Measurements from ENCODE around the gene METTL27.
A peak's percentile ranks its signal among the peaks of the same experiment; 100 is the strongest.
"Not testable (repeated sequence)": the region's sequence is repeated elsewhere in the genome, so short reads cannot be mapped to it uniquely, and the experiment has no call there.

Gene METTL27

DNA sequence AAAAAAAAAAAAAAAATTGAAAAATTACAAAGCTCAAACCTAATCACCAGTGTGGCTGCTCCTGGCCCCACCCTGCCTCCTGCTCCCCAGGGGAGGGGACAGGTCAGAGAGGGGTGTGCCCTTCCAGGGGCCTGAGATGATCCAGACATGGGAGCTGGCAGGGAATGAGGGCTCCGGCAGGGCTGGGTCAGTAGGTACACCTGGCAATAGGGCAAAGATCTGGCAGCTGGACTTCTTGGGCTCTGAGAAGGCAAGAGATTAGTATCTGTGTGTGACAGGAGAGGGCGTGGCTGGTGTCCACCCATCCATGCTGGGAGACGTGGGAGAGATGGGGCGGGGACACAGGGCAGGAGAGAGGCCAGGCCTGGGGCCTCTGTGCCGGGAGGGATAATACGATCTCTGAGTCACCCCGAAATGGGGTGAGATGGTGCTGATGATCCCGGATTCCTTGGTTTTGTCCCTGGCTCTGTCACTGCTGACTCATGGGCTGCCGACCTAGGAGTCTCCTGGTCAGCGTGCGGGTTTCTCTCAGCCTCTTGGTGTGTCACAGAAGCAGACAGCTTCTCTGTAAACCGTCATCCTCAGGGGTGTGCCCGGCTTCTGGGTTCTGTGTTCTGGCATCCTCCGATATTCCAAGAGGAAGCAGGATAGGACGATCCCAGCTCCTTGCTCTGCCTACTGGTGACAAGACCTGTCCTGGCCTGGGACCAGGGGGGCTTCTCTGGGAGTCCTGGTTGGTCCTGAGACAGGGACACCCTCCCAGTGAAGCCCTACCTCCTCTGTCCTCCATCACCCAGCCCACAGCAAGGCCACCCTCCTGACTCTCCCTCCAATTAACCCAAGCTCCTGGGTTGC, 19.8 kb downstream of the METTL27 start:
- no peak for DNase-seq

DNA sequence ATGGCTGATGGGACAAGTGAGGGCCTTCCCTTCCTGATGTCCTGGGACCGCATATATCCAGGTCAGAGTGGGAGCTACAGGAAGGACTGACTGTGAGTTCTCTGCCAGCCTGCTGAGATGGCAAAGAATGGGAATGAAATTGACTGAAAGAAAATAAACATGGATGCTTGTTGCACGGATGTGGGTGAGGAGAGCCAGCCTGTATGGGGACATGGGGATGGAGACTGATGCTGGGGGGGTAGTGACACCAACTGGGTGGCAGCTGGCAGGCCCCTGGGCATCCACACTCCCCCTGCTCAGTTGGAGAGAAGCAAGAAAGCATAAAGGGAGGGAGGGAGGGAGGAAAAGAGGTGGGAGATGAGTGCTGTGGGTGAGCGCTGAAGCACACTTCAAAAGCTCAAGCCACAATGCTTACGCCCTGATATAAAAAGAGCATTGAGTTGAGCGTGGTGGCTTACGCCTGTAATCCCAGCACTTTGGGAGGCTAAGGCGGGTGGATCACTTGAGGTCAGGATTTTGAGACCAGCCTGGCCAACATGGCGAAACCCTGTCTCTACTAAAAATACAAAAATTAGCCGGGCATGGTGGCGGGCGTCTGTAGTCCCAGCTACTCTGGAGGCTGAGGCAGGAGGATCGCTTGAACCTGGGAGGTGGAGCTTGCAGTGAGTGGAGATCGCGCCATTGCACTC, 20.6 kb downstream of the METTL27 start:
- DNase-seq = not testable (repeated sequence)

DNA sequence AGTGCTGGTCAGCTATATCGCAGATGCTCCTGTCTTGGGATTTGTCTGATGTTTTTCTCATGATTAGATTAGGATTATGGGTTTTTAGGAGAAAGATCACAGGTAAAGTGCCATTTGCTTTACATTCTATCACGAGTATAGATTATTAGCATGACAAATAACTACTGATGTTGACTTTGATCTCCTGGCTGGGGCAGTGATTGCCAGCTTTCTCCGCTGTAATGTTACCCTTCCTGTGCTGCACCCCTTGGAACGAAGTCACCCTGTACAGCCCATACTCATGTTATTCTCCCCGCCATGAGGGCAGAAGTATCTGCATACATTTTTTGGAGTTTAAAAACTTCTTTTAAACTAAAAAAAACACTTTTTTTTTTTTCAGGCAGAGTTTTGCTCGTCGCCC, 22.3 kb downstream of the METTL27 start:
- no peak for DNase-seq

DNA sequence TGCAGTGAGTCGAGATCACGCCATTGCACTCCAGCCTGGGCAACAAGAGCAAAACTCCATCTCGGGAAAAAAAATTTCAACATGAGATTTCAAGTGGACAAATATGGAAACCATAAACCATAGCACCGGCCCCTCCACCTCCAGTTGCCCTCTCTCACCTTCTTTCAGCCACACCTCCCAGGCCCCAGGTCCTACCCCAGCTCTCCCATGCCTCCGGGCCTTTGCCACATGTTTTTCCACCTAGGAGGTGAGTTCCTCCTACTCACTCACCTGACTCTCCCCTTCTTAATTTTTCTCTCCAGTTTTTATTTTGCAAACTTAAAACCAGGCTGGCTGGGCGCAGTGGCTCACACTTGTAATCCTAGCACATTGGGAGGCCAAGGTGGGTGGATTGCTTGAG, 25.2 kb downstream of the METTL27 start:
- DNase-seq = no peak

DNA sequence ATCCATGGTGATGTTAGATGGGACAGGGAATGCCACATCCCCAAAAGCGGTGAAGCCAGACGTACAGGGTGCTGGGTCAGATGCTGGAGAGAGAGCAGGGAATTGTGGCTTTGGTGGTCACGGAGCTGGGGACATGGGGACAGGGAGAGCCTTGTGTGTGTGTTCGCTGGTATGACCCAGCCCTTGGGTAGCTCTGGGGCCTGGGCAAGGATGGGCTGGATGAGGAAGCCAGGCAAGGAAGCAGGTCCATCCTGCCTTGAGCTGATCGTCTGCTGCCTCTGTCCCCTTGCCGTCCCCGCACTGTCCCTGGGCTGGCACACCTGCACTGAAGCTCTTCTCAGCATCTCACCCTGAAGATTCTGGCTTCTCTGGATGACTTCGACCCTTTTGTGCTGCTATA, 26.9 kb downstream of the METTL27 start:
- DNase-seq = no peak

DNA sequence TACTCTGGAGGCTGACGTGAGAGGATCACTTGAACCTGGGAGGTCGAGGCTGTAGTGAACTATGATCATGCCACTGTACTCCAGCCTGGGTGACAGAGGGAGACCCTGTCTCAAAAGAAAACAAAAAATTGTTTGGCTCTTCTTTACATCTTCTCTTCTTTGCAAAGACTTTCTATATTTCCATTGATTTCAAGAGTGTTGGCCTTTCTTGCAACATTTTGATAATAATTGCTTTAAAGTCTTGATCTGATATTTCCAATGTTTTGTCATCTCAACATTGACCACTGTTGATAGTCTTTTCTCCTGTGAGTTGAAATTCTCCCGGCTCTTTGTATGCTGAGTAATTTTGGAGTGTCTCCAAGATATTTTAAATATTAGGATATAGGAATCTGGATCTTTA, 29.3 kb downstream of the METTL27 start:
- no peak for DNase-seq

DNA sequence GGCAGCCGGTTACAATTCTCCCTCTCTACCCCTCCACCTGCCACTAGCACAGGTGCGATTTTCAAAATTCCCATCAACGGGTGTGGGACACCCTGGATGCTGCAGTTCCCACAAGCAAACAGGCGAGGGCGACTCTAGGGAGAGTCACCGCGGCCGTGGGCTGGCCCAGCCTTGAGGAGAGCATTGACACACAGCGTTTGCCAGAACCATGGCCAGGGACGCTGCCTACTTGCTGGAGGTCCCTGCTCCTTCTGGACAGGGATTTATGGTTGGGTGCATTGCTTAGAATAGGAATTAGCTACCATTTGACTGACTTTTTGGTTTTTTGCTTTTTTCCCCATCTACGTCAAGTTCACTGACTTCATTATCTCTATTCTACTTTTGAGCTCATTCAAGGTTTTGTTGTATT, 30.6 kb downstream of the METTL27 start:
- DNase-seq = peak in 9 of 56 donors; percentile 1 to 34 (median 5)

DNA sequence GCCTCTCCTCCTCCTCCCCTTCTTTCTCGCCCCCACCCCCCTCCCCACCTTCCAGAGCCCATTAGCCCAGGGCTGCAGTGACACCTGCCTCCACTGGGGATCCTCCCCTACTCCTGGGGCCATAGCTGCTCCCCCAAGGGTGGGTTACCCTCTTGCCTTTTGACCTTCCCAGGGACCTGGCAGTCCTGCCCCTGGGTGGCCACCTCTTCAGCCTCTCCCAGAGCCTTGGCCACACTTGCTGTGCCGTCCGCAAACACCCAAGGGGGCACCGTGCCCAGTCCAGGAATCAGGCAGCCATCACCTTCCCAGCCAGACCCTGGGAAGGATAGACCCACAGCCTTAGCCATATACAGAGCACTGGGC, 31.3 kb downstream of the METTL27 start:
- DNase-seq = no peak

DNA sequence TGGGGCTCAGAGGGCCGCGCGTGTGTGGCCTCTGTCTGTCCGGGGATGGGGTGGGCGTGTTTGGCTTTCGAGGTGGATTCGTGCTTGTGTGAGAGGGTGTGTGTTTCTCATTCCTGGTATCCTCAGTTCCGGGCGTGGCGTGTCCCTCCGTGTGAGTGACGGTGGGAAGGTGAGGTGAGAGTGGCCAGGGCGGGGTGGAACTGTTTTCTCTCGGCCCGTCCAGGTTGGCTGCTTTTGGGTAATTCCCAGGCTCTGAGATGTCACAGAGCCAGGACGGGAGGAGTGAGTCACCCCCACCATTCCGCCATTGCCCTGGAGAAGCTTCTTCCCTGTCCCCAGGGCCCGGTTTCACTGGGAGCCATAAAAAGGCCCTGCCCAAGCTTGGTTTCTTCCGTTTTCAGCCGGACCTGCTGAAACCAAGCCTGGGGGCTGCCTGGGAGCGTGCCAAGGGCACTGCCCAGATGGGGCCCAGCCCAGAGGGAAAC, 32.8 kb downstream of the METTL27 start:
- DNase-seq = no peak

DNA sequence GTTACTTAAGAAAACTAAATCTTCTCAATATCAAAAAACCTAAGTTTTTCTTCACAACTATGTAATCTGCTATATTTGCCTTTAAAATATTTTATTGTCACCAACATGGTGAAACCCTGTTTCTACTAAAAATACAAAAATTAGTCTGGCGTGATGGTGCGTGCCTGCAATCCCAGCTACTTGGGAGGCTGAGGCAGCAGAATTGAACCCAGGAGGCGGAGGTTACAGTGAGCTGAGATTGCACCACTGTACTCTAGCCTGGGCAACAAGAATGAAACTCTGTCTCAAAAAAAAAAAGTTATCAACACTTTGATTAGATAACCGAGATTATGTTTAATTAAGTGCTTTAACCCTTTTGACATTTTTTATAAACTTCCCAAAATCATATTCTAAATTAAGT, 39.9 kb downstream of the METTL27 start:
- no peak for DNase-seq

DNA sequence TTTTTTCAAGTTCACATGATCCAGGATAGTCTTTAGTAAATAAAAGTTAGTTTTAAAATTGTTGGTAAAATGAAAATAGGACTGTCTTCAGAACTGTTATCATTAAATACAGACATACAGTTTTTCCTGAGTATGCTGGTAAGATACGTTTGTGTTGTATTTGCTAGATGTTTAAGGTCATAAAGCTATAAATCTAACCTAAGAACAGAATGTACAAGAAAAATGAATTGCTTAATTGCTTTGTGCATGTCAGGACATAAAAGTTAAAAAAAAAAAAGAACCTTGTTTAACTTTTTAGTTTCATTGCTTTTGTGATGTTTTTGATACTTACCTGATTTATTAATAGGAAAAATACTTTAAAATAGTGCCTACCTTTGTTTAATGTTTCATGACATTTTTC, 40.7 kb downstream of the METTL27 start:
- DNase-seq = no peak

DNA sequence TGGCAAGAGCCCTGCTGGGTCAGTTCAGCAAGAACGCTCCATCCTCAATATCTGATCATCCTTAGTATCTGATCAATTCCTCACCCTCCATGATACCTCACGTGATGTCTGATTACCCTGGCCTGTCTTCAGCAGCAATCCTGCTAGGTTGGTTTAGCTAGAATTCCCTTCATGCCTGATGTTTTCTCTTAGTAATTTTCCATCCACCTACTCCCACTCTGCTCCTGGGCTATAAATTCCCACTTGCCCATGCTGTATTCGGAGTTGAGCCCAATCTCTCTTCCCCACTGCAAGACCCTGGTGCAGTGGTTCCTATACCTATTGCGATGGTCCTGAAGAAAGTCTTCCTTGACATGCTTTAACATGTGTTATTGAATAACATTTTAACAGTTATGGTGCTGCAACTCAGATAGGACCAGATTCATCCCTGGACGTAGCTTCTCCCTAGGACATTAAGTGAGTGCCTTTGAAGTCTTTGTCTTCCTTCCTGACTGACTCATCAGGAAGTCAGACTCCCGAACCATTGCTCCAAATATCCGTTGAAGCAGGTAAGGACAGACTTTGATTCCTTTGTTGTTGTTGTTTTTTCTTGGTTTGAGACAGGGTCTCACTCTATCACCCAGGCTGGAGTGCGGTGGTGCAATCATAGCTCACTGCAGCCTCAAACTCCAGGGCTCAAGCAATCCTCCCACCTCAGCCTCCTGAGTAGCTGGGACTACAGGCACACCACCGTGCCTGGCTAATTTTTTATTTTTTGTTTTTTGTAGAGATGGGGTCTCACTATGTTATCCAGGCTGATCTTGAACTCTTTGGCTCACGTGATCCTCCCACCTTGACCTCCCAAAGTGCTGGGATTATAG, 42.8 kb downstream of the METTL27 start:
- DNase-seq = no peak

DNA sequence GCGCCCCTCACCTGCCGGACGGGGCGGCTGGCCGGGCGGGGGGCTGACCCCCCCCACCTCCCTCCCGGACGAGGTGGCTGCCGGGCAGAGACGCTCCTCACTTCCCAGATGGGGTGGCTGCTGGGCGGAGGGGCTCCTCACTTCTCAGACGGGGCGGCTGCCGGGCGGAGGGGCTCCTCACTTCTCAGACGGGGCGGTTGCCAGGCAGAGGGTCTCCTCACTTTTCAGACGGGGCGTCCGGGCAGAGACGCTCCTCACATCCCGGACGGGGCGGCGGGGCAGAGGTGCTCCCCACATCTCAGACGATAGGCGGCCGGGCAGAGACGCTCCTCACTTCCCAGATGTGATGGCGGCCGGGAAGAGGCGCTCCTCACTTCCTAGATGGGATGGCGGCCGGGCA, 45.1 kb downstream of the METTL27 start:
- DNase-seq = not testable (repeated sequence)

DNA sequence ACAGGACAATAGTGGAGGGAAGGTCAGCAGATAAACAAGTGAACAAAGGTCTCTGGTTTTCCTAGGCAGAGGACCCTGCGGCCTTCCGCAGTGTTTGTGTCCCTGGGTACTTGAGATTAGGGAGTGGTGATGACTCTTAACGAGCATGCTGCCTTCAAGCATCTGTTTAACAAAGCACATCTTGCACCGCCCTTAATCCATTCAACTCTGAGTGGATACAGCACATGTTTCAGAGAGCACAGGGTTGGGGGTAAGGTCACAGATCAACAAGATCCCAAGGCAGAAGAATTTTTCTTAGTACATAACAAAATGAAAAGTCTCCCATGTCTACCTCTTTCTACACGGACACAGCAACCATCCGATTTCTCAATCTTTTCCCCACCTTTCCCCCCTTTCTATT, 45.7 kb downstream of the METTL27 start:
- not testable (repeated sequence) for DNase-seq

DNA sequence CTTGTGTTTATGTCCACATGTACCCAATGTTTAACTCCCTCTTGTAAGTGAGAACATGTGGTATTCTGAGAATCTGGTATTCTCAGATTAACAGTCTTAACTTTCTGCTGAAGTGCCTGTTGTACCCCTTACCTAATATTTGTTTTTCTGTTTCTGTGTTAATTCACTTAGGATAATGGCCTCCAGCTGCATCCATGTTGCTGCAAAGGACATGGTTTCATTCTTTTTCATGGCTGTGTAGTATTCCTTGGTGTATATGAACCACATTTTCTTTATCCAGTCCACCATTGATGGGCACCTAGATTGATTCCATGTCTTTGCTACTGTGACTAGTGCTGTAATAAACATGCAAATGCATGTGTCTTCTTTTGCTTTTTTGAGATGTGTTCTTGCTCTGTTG, 47.1 kb downstream of the METTL27 start:
- DNase-seq = not testable (repeated sequence)

DNA sequence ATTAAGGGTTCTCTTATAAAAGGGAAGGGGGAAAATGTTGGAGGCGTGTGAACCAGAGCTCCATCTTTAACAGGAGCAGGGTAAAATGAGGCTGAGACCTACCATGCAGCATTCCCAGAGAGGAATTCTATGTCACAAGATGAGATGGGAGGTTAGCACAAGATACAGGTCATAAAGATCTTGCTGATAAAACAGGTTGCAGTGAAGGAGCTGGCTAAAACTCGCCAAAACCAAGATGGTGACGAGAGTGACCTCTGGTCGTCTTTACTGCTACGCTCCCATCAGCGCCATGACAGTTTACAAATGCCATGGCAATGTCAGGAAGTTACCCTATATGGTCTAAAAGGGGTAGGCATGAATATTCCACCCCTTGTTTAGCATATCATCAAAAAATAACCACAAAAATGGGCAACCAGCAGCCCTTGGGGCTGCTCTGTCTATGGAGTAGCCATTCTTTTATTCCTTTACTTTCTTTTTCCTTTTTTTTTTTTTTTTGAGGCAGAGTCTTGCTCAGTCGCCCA, 51.1 kb downstream of the METTL27 start:
- DNase-seq = not testable (repeated sequence)

DNA sequence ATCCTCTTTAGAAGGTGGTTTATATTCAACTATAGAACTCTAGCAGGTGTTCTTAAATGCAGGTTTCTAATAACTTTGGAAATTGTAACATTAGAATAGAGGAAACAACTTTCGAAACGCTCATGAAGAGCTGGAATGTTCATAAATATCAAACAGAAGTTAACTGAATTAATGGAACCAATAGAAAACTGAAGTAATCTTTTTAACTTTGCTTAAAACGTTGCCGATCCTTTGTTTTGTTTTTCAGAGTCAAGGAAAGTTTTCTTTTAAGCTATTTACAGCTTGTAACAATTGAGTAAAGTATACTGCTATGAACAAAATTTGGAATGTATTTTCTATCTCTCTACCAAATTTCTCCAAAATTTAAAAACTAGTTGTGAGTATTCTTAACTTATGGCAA, 53.3 kb downstream of the METTL27 start:
- no peak for DNase-seq

DNA sequence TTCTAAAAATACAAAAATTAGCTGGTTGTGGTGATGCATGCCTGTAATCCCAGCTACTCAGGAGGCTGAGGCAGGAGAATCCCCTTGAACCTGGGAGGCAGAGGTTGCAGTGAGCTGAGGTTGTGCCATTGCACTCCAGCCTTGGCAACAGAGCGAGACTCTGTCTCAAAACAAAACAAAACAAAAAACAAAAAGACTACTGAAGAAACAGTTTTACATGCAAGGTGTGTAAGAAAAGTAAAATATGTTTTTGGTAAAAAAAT, 54.6 kb downstream of the METTL27 start:
- DNase-seq = not testable (repeated sequence)

DNA sequence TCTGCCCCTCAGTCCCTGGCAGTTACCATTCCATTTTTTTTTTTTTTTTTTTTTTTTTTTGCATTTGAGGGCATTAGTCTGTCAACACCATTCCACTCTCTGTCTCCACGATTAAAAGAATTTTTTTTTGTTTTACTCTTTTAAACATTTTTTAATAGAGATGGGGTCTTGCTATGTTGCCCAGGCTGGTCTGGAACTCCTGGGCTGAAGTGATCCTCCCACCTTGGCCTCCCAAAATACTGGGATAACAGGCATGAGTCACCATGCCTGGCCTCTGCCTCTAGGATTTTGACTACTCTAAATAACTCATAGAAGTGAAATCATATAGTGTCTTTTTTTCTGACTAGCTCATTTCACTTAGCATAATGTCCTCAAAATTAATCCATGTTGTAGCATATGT, 55.7 kb downstream of the METTL27 start:
- no peak for DNase-seq
